K562 treated with DMSO at 1 percent for 12 hours (cell line): ENCODE results near the gene RIPOR2. TPM values are rescaled to one million over a fixed set of nuclear protein-coding genes. Genes with fewer than 3 reads are reported as not detected.

Experiments used
- total RNA-seq: library from RNA; unstranded; fragments of 300-600 nt; gene quantifications from 2 replicates; pipeline ENCODE4 v1.2.3, GENCODE V29; 2022; ENCODE audit not compliant: insufficient read depth

Gene RIPOR2, protein sequence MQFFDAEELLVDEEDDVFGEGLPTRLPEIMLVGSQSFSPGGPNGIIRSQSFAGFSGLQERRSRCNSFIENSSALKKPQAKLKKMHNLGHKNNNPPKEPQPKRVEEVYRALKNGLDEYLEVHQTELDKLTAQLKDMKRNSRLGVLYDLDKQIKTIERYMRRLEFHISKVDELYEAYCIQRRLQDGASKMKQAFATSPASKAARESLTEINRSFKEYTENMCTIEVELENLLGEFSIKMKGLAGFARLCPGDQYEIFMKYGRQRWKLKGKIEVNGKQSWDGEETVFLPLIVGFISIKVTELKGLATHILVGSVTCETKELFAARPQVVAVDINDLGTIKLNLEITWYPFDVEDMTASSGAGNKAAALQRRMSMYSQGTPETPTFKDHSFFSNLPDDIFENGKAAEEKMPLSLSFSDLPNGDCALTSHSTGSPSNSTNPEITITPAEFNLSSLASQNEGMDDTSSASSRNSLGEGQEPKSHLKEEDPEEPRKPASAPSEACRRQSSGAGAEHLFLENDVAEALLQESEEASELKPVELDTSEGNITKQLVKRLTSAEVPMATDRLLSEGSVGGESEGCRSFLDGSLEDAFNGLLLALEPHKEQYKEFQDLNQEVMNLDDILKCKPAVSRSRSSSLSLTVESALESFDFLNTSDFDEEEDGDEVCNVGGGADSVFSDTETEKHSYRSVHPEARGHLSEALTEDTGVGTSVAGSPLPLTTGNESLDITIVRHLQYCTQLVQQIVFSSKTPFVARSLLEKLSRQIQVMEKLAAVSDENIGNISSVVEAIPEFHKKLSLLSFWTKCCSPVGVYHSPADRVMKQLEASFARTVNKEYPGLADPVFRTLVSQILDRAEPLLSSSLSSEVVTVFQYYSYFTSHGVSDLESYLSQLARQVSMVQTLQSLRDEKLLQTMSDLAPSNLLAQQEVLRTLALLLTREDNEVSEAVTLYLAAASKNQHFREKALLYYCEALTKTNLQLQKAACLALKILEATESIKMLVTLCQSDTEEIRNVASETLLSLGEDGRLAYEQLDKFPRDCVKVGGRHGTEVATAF
- total RNA-seq: 0.64 TPM in 1 of 2 replicates, not detected in the other

GRCh38 chr6:24935366-24936152 lies at the start of gene RIPOR2:
TSS of gene RIPOR2 (minus strand) at chr6:24935960. CDS start at chr6:24935898, 62 bp downstream.

DNA sequence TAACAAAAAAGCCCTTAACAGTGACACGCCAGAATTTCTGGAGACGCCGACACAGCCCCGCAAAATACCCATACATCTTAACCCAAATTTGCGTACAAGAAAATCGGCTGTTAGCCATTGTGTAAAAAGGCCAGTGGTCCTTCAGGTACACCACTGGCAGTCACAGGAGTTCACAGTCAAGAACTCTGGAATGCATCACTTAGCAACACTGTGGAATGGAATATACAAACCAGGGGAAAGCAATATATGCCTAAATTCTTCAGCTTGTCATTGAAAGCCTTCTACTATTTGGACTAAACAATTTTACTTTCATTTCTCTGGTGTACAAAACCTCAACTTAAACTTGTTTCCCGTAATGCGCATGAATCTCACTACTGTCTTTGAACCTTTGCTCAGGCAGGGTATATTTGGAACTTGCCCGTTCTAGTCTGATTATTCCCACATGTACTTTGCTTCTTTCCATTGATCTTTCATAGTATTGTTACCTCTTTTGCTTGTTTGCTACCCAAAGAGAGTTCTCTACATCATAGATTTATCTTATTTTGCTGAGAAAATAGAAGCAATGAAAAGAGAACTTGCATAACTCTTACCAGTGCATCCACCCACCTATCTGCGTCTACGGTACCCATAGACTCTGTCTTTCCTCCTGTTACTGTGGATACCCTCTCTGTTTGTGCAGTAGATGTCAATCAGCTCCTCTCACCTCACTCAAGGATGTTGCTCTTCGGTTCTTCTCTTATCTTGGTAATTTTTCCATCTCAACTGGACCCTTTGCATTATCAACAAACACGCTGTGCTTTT lies 136.8 kb downstream of the RIPOR2 start, which contains the start of gene ARMH2:
ARMH2 (minus strand) TSS at position 178 of the 801 bp plus-strand sequence; CDS start at position 118, 60 bp downstream.

GRCh38 chr6:24774696-24775519 lies 160.9 kb downstream of the RIPOR2 start, which contains the start of gene GMNN:
TSS of gene GMNN (plus strand) at chr6:24774937. CDS start at chr6:24777247, 2,310 bp downstream.

Other genes starting within 250 kb of the RIPOR2 start
- gene C6orf62, start 216.8 kb downstream of the RIPOR2 start, total RNA-seq: 35.7 and 76.1 TPM in 2 replicates
- gene GMNN, start 161.0 kb downstream of the RIPOR2 start, total RNA-seq: 122 and 155 TPM in 2 replicates
- gene ARMH2, start 137.0 kb downstream of the RIPOR2 start, total RNA-seq: not detected in 2 replicates